GM19023 (cell line): ENCODE data around the gene ARID2.

Experiments used
- ATAC-seq: cut with Tn5 transposase; IDR thresholded peaks from one replicate; pipeline ENCODE4 v1.9.1; 2021; ENCODE audit warnings: mild to moderate bottlenecking, moderate library complexity; ENCODE audit not compliant: unreplicated experiment

The ARID2 gene

DNA sequence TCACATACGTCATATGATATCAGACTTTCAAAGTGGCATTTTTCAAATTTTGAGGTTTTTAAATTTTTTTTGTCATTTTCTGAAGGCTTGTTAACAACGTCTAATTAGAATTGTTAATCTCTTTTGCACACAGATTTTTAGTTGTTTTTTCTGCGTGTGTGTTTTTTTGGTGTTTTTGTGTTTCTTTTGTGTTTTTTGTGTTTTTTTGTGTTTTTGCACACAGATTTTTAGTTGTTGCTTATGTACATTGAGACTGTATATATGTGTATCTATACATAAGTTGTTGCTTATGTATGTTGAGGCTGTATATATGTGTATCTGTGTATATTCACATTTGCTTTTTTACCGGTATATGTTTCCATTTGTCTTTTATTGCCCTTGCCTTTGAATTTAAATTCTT, 30.8 kb downstream of the ARID2 start:
- ATAC-seq, result no peak

DNA sequence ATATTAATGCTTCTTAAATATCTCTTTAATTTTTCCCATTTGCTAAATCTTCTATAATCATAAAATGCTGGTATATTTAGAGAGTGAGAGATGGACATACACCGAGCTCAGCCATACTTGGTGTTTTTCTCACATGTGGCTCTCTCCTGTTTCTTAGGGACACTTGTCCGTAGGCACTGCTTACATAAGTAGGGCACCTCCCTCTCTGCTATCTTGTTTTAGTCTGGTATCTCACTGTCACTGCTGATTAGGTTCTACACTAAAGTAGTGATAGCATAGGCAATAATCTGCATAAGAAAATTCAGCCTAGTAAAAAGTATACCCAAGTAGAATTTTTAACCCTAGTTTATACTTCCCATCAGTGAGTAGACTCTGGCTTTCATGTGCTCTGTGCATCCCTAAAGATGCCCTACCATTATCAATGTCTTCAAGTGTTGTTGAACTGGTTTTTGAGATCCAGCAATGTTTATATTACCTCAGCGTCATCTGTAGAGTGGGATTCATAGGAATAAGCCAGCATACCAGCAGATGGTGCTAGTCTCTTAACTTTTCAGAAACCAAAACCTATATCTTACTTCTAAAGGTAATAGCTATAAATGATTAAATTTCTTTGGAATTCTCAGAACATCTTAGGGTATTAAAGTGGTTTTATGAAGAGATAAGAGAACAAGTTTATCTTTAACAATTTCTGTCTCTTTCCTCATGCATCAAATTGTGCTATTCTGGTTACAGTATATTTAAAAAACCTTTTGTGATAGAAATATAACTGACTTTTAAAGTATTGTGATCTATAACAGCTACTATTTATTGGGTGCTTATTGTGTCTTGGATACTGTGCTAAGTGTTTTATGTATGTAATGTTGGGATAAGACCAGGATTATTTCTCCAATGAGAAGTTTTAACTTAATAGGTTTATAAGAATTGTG, 32.9 kb downstream of the ARID2 start:
- no peak for ATAC-seq

- no peak for ATAC-seq
These were observed 33.9 kb downstream of the ARID2 start for GRCh38 chr12:45763381-45763780.

GRCh38 chr12:45768194-45768593, 38.7 kb downstream of the ARID2 start:
- ATAC-seq, result no peak

GRCh38 chr12:45773747-45774146, 44.2 kb downstream of the ARID2 start:
- ATAC-seq, result no peak

GRCh38 chr12:45774508-45775162, 45.1 kb downstream of the ARID2 start:
- no peak for ATAC-seq

GRCh38 chr12:45775465-45775864, 46.0 kb downstream of the ARID2 start:
- no peak for ATAC-seq

DNA sequence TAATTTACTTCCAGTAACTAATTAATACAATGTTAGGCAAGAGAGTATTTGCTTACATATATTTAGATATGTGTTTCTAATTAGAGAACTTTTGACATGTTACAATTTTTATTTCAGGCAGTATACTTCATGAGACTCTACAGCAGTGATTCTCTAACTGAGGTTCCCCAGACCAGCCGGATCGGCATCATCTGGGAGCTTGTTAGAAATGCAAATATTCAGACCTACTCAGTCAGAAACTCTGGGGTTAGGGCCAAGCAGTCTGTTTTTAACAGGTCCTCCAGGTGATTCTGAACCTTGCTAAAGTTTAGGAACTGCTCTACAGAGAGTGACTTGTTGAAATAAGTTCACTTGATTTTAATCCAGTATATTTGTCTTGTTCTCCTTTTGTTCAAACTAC, 46.5 kb downstream of the ARID2 start:
- ATAC-seq, result no peak

DNA sequence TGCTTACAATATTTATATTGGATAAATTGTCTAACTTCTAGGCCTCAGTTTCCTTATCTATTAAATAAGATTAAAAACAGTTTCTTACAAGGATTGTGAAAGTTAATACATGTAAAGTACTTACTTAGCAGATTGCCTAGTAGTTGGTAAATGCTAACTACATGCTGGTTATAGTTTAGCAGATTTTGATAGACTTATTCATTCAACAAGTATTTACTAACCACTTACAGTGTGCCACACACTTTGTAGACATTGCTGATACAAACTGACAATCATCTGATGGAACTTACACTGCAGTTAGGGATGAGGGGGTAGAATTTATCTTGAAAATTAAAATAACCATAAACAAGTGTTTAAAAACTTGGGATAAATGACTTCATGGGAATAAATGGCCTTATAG, 50.4 kb downstream of the ARID2 start:
- no peak for ATAC-seq

- ATAC-seq, result no peak
These were observed 51.6 kb downstream of the ARID2 start for GRCh38 chr12:45781080-45781479.

DNA sequence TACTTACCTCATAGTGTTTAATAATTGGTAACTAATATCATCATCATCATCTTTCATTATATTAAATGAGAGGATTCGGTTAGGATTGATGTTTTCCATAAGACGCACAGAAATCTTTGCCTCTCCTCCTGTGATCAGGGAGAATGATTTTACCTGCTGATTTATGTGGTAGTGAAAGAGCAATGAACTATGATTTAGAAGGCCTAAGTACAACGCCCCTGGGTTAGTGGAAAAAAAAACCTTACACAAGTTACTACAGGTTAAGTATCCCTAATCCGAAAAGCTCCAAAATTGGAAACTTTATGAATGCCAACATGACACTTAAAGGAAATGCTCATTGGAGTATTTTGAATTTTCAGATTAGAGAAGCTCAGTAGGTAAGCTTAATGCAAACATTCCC, 55.8 kb downstream of the ARID2 start:
- no peak for ATAC-seq

GRCh38 chr12:45789025-45789424, 59.5 kb downstream of the ARID2 start:
- no peak for ATAC-seq

GRCh38 chr12:45794422-45794821, 64.9 kb downstream of the ARID2 start:
- ATAC-seq, result no peak

DNA sequence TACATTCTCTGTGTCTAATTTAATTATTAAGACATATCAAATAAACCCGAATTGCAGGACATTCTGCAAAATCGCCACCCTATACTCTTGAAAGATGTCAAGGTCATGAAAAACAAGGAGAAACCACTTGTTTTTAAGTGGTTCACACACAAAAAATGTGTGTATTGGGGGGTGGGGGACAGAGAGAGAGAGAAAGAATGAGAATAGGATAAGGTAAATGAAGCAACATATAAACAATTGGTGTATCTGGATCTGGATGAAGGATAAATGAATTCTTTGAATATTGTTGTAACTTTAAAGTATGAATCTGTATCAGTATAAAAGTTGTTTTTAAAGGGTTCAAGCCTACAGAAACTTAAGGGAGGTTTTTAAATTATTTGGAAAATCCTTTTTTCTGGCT, 72.1 kb downstream of the ARID2 start:
- no peak for ATAC-seq

DNA sequence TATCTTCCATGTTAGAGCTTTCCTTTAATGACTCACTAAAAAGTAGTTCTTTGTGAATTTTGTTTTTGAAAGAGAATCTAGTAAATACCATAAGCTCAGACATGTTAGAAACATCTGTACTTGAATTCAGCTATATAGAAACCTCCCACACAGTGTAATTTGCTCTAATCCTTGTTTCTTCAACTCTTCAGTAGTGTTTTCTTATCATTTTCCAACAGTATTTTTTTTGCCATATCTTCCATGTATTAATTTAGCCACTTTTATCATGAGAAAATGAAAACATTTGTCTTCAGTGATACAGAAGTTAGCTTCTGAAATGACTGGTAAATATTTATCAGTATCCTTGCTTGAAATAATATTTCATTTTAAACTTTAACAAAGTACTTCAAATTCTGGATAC, 73.6 kb downstream of the ARID2 start:
- no peak for ATAC-seq

DNA sequence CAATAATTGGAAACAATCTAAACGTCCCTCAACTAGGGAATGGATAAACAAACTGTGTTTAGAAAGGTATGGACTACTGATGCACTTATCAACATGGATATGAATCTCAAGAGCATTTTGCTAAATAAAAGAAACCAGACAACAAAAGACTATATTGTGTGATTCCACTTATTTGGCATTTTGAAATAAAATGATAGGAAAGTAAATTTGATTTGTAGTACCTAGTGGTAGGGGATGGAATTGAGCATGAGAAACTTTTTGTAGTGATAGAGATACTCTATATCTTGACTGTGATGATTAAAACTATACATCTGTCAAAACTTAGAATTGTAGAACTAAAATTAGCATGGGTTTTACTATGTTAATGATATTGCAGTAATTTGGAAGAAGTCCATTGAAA, 87.1 kb downstream of the ARID2 start:
- no peak for ATAC-seq

GRCh38 chr12:45827974-45828373, 98.5 kb downstream of the ARID2 start:
- no peak for ATAC-seq

DNA sequence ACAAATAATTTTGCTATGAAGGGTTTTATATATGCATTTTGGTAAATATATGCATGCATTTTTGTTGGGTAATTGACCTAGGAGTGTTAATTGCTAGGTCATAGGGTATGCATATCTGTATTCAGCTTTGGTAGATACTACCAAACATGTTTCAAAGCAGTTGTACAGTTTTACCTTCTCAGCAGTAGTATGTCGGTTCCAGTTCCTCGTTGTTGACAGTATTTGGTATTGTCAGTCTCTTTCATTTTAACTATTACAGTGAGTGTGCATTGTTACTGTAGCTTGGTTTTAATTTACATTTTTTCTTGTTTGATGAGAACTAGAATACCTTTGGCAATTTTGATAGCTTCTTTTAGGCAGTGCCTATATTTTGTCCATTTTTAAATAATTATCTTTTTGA, 98.9 kb downstream of the ARID2 start:
- no peak for ATAC-seq

- ATAC-seq, result no peak
These were observed 102.1 kb downstream of the ARID2 start for GRCh38 chr12:45831590-45831989.

DNA sequence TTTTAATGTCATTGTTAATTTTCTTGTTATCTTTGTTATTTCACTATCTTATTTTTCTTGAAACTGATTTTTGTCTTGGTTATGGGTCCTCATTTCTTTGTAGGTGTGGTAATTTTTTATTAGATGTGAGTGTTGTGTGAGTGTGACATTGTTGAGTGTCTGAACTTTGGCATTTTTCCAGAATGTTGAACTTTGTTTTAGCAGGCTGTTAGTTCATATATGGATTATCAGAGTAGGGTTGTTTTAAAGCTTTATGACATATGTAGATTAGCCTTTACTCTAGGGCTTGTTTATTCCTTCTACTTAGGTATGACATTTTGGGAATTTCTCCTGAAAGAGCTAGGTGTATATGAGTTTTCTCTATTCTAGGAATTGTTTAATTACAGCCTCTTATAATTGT, 103.9 kb downstream of the ARID2 start:
- no peak for ATAC-seq

GRCh38 chr12:45834809-45835208, 105.3 kb downstream of the ARID2 start:
- no peak for ATAC-seq

DNA sequence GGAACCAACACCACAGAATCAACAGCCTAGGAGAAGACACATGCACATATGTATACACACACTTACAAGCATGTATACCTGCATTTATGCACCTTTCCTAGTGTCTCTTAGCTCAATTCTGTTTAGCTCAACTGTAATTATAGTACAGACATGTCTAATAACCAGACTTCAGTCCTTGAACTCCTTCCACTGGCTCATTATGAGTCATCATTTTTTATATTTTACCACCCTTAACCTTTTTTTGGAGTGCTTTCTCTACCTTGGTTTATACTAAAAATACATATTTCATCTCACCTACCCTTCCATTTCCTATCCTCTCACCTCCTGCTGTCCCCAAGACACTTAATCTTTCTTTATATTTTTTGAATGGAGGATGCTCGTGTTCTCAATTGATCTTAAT, 110.4 kb downstream of the ARID2 start:
- ATAC-seq, result no peak
